Measurements from ENCODE around the gene OR2T35. TPM values are rescaled to one million over a fixed set of nuclear protein-coding genes. Genes with fewer than 3 reads are reported as not detected.

Gene OR2T35
- total and polyA plus RNA-seq, 7 donors = not detected

DNA sequence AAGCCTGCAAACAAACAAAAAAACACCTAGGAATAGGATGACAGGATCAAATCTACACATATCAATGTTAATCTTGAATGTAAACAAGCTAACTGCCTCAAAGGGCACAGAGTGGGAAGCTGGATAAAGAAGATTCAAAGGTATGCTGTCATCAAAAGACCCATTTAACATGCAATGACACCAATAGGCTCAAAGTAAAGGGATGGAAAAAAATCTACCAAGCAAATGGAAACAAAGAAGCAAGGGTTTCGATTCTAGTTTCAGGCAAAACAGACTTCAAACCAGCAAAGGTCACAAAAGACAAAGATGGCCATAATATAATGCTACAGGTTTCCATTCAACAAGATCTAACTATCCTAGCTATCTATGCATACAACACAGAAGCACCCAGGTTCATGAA is 31.3 kb downstream of the OR2T35 start:
- no peaks in the 10 kb centered on the region for H3K4me1 ChIP-seq
- 43 to 71% (median 53%) methylated on average over 1 of the region's 1 CpG for whole genome bisulfite sequencing, 3 donors

GRCh38 chr1:248611883-248612414 is 33.1 kb downstream of the OR2T35 start:
- DNase-seq = no peak

More for the DNA sequence above, 31.3 kb downstream of the OR2T35 start:
- DNase-seq = no peak
- Histone ChIP-seq H3K27me3 (ENCODE audit: insufficient read depth in 3 of 3, low read length in 2 of 3) (no peaks in the 10 kb centered on the region), H3K27ac (no peak overlapping the region), H3K4me3 (no peak overlapping the region), H3K9me3 (no peaks in the 10 kb centered on the region), H3K36me3 (ENCODE audit: insufficient read depth in 1 of 2, low read depth in 1 of 2) (no peaks in the 10 kb centered on the region)
- intact Hi-C loops (cut with DNase I) = no loop called here
- no peak for ATAC-seq
- TF ChIP-seq, protein P1, sequence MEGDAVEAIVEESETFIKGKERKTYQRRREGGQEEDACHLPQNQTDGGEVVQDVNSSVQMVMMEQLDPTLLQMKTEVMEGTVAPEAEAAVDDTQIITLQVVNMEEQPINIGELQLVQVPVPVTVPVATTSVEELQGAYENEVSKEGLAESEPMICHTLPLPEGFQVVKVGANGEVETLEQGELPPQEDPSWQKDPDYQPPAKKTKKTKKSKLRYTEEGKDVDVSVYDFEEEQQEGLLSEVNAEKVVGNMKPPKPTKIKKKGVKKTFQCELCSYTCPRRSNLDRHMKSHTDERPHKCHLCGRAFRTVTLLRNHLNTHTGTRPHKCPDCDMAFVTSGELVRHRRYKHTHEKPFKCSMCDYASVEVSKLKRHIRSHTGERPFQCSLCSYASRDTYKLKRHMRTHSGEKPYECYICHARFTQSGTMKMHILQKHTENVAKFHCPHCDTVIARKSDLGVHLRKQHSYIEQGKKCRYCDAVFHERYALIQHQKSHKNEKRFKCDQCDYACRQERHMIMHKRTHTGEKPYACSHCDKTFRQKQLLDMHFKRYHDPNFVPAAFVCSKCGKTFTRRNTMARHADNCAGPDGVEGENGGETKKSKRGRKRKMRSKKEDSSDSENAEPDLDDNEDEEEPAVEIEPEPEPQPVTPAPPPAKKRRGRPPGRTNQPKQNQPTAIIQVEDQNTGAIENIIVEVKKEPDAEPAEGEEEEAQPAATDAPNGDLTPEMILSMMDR (IDR thresholded peaks at IDR 0.05) = no peak

GRCh38 chr1:248610301-248610700 is 34.8 kb downstream of the OR2T35 start:
- Histone ChIP-seq H3K4me1 (no peaks in the 10 kb centered on the region), H3K27me3 (ENCODE audit: insufficient read depth in 3 of 3, low read length in 2 of 3) (no peaks in the 10 kb centered on the region), H3K36me3 (ENCODE audit: insufficient read depth in 1 of 2, low read depth in 1 of 2) (no peaks in the 10 kb centered on the region), H3K4me3 (no peak overlapping the region), H3K9me3 (no peaks in the 10 kb centered on the region), H3K27ac (no peak overlapping the region)
- WGBS, 3 donors = 43 to 50% (median 46%) methylated on average over 3 of the region's 3 CpGs
- TF ChIP-seq, protein P1 (IDR thresholded peaks at IDR 0.05) = no peak
- intact Hi-C loops (cut with DNase I) = no loop called here
- DNase-seq (no peak), ATAC-seq (no peak)

More at GRCh38 chr1:248611883-248612414, 33.1 kb downstream of the OR2T35 start:
- Histone ChIP-seq H3K36me3 (ENCODE audit: insufficient read depth in 1 of 2, low read depth in 1 of 2) (no peaks in the 10 kb centered on the region), H3K27me3 (ENCODE audit: insufficient read depth in 3 of 3, low read length in 2 of 3) (no peaks in the 10 kb centered on the region), H3K9me3 (no peaks in the 10 kb centered on the region), H3K27ac (no peak overlapping the region), H3K4me3 (no peak overlapping the region), H3K4me1 (no peaks in the 10 kb centered on the region)
- intact Hi-C loops (cut with DNase I) = no loop called here
- 73 to 84% (median 80%) methylated on average over 4 of the region's 4 CpGs for WGBS, 3 donors
- TF ChIP-seq, protein P1 (IDR thresholded peaks at IDR 0.05) = no peak
- ATAC-seq = no peak

DNA sequence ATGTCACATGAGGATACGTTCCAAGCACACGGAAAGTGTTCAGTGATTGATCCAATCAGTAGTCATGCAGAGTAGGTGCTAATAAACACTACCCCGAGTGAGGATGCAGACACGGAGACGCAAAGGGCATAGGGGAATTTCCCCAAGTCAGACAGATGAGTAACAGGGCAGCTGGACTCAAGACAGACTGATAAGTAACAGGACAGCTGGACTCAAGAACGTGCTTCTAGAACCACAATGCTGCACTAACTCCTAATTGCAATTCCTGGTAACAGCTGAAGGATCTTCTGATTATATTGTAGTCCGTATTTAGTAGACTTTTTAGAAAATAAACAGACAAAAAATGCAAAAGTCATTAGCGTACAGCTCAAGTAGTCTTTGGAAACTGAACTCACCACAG is 45.7 kb downstream of the OR2T35 start:
- ATAC-seq (no peak), DNase-seq (no peak)
- Histone ChIP-seq H3K27ac (no peak overlapping the region), H3K36me3 (ENCODE audit: insufficient read depth in 1 of 2, low read depth in 1 of 2) (no peaks in the 10 kb centered on the region), H3K4me1 (no peaks in the 10 kb centered on the region), H3K9me3 (no peaks in the 10 kb centered on the region), H3K4me3 (no peak overlapping the region), H3K27me3 (ENCODE audit: insufficient read depth in 3 of 3, low read length in 2 of 3) (no peaks in the 10 kb centered on the region)
- TF ChIP-seq, protein P1 (IDR thresholded peaks at IDR 0.05) = no peak
- 71 to 80% (median 75%) methylated on average over 8 of the region's 8 CpGs for WGBS, 3 donors
- intact Hi-C loops (cut with DNase I) = no loop called here

DNA sequence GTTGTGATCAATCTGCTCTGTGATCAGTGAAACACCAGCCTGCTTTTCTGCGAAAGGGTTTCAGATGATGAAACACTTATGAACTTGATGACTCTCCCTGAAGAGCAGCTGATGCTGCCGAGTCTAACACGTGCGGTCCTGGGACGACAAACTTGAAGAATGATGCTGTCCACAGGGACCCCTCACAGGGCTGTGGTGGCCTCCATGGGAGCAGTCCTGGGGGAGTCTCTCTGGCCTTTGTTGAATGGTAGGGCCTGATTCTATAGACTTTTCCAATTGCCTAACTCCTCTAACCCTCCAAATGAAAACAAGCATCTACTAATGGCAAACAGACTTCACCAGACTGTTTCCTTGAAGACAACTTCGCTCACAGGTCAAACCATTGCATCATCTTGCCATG is 47.5 kb downstream of the OR2T35 start, which contains the start of gene OR2T10:
TSS of gene OR2T10 (minus strand) at position 112 of the 400 bp plus-strand sequence. CDS start 3,932 bp downstream, outside the sequence.
- ATAC-seq (no peak), DNase-seq (no peak)
- Histone ChIP-seq H3K4me3 (no peak within 1 kb of the TSS), H3K27ac (no peak within 1 kb of the TSS), H3K4me1 (no peaks in the 10 kb centered on the region), H3K36me3 (ENCODE audit: insufficient read depth in 1 of 2, low read depth in 1 of 2) (no peaks in the 10 kb centered on the region), H3K9me3 (no peaks in the 10 kb centered on the region), H3K27me3 (ENCODE audit: insufficient read depth in 3 of 3, low read length in 2 of 3) (no peaks in the 10 kb centered on the region)
- TF ChIP-seq, protein P1 (IDR thresholded peaks at IDR 0.05) = no peak
- intact Hi-C loops (cut with DNase I) = no loop called here
- WGBS, 3 donors = 74 to 84% (median 78%) methylated on average over 6 of the region's 6 CpGs
